Measurements from ENCODE around the gene CTNS. TPM values are rescaled to one million over a fixed set of nuclear protein-coding genes. Genes with fewer than 3 reads are reported as not detected.

Gene CTNS
- total RNA-seq, 1 experiment from 2014 or later, result 7.9 TPM

DNA sequence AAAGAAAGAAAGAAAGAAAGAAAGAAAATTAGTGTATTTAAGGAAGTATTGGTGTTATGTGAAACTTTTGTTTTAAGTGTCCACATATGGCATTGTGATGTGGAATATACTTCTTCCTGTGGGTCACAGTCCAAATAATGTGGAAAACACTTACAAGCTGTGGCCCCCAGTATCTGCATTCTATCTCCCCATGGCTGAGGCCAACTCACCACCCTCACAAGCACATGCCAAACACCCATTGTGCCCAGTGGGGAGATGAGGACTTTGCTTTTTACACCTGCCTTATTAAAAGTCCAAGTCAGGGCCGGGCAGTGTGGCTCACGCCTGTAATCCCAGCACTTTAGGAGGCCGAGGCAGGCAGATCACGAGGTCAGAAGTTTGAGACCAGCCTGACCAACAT lies 63.4 kb downstream of the CTNS start:
- Histone ChIP-seq H3K4me3 (replicated peaks in 1 of 2; ENCODE audit: low read depth in 1 of 2, low read length in 2 of 2) (no peak overlapping the region), H3K4me2 (ENCODE audit: low read length) (no peak overlapping the region), H3K9ac (ENCODE audit: low read length) (no peak overlapping the region), H2AFZ (ENCODE audit: low read depth, low read length, poor library complexity, severe bottlenecking) (no peak overlapping the region), H3K36me3 (ENCODE audit: control insufficient read depth in 1 of 2, insufficient read depth in 2 of 2, low read length in 2 of 2) (no peaks in the 10 kb centered on the region), H3K9me3 (ENCODE audit: control insufficient read depth in 1 of 2, insufficient read depth in 1 of 2, low read depth in 1 of 2, low read length in 2 of 2) (peaks cover 9 to 10% of the 10 kb centered on the region in 2 experiments; a peak in 2 of 4 replicates), H3K4me1 (ENCODE audit: control insufficient read depth in 1 of 2, insufficient read depth in 2 of 2, low read length in 2 of 2) (peaks cover 0 to 5% of the 10 kb centered on the region in 2 experiments; a peak in 1 of 4 replicates), H3K79me2 (ENCODE audit: insufficient read depth, low read length) (no peaks in the 10 kb centered on the region), H3K9me2 (ENCODE audit: insufficient read depth) (no peaks in the 10 kb centered on the region), H3K27me3 (ENCODE audit: insufficient read depth, low read length) (no peaks in the 10 kb centered on the region), H4K20me1 (ENCODE audit: insufficient read depth) (no peaks in the 10 kb centered on the region), H3K27ac (ENCODE audit: low read depth, low read length) (no peak overlapping the region)
- intact Hi-C loops (cut with micrococcal nuclease), result no loop called here
- ChIA-PET RAD21 (ENCODE audit: low non-redundant PET in 1 of 2, low total read pairs in 2 of 2, uncharacterized antibody in 2 of 2, unreplicated experiment in 2 of 2) (no interaction called here), CTCF (no interaction called here), POLR2A (no interaction called here)
- no peak for TF ChIP-seq ZNF274 (IDR thresholded peaks at IDR 0.05; ENCODE audit: low read depth, low read length)
- TF ChIP-seq CBX3 (IDR thresholded peaks at IDR 0.05; ENCODE audit: low read depth), result no peak
- TF ChIP-seq, protein P1, sequence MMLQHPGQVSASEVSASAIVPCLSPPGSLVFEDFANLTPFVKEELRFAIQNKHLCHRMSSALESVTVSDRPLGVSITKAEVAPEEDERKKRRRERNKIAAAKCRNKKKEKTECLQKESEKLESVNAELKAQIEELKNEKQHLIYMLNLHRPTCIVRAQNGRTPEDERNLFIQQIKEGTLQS (IDR thresholded peaks at IDR 0.05), result no peak
- TF ChIP-seq TCF7L2 (IDR thresholded peaks at IDR 0.05; ENCODE audit: borderline replicate concordance, extremely low read depth, insufficient read depth, insufficient read length), result no peak
- TF ChIP-seq CEBPB (IDR thresholded peaks at IDR 0.05; ENCODE audit: low read depth), result no peak
- no peak for TF ChIP-seq YY1 (IDR thresholded peaks at IDR 0.05; ENCODE audit: extremely low read depth, insufficient replicate concordance, low read depth, low read length)
- TF ChIP-seq EZH2 (IDR thresholded peaks at IDR 0.05), result no peak
- TF ChIP-seq, protein P2, sequence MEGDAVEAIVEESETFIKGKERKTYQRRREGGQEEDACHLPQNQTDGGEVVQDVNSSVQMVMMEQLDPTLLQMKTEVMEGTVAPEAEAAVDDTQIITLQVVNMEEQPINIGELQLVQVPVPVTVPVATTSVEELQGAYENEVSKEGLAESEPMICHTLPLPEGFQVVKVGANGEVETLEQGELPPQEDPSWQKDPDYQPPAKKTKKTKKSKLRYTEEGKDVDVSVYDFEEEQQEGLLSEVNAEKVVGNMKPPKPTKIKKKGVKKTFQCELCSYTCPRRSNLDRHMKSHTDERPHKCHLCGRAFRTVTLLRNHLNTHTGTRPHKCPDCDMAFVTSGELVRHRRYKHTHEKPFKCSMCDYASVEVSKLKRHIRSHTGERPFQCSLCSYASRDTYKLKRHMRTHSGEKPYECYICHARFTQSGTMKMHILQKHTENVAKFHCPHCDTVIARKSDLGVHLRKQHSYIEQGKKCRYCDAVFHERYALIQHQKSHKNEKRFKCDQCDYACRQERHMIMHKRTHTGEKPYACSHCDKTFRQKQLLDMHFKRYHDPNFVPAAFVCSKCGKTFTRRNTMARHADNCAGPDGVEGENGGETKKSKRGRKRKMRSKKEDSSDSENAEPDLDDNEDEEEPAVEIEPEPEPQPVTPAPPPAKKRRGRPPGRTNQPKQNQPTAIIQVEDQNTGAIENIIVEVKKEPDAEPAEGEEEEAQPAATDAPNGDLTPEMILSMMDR (IDR thresholded peaks at IDR 0.05 in 2 of 3, conservative IDR thresholded peaks at IDR 0.05 in 1 of 3; ENCODE audit: borderline replicate concordance in 1 of 3, insufficient read depth in 1 of 3, low read depth in 2 of 3, low read length in 2 of 3), result no peak
- no peak for TF ChIP-seq POLR2AphosphoS5 (IDR thresholded peaks at IDR 0.05; ENCODE audit: low read depth, low read length)
- no peak for TF ChIP-seq EZH2phosphoT487 (IDR thresholded peaks at IDR 0.05; ENCODE audit: borderline replicate concordance)
- no peak for TF ChIP-seq SIN3A (IDR thresholded peaks at IDR 0.05; ENCODE audit: low read depth)
- no peak for TF ChIP-seq MAX (IDR thresholded peaks at IDR 0.05)
- TF ChIP-seq RAD21 (IDR thresholded peaks at IDR 0.05; ENCODE audit: low read depth), result no peak
- no peak for TF ChIP-seq SP1 (IDR thresholded peaks at IDR 0.05; ENCODE audit: low read depth)
- no peak for TF ChIP-seq POLR2A (IDR thresholded peaks at IDR 0.05; ENCODE audit: borderline replicate concordance, extremely low read depth, insufficient read depth, insufficient read length)
- TF ChIP-seq EGR1 (IDR thresholded peaks at IDR 0.05; ENCODE audit: low read depth), result no peak
- TF ChIP-seq JUND (IDR thresholded peaks at IDR 0.05), result no peak
- TF ChIP-seq, protein P3, sequence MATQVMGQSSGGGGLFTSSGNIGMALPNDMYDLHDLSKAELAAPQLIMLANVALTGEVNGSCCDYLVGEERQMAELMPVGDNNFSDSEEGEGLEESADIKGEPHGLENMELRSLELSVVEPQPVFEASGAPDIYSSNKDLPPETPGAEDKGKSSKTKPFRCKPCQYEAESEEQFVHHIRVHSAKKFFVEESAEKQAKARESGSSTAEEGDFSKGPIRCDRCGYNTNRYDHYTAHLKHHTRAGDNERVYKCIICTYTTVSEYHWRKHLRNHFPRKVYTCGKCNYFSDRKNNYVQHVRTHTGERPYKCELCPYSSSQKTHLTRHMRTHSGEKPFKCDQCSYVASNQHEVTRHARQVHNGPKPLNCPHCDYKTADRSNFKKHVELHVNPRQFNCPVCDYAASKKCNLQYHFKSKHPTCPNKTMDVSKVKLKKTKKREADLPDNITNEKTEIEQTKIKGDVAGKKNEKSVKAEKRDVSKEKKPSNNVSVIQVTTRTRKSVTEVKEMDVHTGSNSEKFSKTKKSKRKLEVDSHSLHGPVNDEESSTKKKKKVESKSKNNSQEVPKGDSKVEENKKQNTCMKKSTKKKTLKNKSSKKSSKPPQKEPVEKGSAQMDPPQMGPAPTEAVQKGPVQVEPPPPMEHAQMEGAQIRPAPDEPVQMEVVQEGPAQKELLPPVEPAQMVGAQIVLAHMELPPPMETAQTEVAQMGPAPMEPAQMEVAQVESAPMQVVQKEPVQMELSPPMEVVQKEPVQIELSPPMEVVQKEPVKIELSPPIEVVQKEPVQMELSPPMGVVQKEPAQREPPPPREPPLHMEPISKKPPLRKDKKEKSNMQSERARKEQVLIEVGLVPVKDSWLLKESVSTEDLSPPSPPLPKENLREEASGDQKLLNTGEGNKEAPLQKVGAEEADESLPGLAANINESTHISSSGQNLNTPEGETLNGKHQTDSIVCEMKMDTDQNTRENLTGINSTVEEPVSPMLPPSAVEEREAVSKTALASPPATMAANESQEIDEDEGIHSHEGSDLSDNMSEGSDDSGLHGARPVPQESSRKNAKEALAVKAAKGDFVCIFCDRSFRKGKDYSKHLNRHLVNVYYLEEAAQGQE (IDR thresholded peaks at IDR 0.05; ENCODE audit: low read depth), result no peak
- no peak for TF ChIP-seq ELF1 (IDR thresholded peaks at IDR 0.05; ENCODE audit: borderline replicate concordance, low read depth)
- no TSS peak for BruUV-seq (replicated peaks)
- no peak for ATAC-seq
- DNase-seq (ENCODE audit: low read depth, low spot score), result no peak

All from HCT116 (cell line).